DMS 273 (cell line): ENCODE data around the gene COL20A1.

Source experiments
- DNase-seq: peaks from one replicate; lab custom pipeline; 2025; ENCODE audit not compliant: unreplicated experiment; lab: John Stamatoyannopoulos, UW

COL20A1 gene

DNA sequence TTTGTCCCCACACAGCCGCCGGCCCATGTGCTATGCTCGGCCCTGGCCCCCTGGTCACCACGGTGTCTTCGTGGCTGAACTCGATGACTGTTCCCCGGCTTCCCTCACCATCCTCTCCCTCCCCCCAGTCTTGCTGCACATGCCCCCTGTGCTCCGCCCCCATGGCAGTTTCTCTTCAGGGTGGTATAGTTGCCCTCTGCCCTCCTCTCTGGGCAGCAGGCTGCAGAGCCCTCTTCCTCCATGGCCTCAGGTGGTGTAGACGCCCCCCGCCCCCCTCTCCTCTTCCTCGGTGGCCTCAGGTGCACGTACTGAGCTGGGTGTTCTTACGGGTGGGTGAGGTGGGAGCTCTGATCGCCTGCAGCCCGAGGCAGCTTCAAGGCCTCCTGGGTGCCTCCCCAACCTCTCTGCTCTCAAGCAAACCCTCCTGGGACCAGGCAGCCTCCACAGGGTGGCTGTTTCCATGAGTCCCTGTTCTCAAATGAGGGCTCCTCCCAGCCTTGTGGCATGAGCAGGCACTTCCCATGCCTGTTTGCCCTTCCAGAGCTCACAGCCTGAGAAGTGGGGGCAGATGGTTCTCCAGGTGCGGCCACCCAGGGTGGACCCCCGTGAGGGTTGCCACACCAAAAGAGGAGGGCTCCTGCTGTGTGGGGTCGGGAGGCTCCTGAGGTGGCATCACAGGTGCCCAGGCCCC is 24.8 kb downstream of the COL20A1 start:
- no peak for DNase-seq

DNA sequence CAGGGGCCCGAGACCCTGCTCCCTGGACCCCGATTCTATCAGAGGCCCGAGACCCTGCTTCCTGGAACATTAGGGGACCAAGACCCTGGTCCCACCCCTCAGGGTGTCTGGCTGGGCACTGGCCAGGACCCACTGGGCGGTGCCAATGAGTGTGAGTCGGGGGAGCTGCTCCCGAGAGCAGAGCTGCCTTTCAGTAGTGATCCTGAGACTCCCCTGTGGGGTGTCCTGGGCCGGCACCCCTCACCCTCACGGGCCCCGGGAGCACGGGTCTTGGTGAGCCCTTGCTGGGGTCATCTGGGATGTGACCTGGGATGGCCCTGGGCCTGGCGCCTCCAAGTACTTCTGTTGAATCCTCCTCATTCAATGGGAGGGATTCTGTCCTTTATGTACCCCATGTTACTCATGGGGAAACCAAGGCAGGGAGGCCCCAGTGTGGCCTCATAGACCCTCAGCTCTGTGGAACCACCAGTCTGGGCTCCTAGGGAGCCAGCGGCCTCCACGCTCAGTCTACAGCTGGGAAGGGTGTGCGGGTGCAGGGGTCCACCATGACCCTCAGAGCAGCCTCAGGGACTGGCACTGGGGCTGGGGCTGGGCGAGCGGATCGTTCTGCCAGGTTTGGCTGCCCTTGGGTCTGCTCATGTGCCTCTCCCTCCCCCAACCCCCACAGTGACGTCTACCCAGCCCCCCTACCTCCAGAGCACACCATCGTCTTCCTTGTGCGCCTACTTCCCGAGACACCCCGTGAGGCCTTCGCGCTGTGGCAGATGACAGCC is 25.6 kb downstream of the COL20A1 start:
- DNase-seq: no peak

DNA sequence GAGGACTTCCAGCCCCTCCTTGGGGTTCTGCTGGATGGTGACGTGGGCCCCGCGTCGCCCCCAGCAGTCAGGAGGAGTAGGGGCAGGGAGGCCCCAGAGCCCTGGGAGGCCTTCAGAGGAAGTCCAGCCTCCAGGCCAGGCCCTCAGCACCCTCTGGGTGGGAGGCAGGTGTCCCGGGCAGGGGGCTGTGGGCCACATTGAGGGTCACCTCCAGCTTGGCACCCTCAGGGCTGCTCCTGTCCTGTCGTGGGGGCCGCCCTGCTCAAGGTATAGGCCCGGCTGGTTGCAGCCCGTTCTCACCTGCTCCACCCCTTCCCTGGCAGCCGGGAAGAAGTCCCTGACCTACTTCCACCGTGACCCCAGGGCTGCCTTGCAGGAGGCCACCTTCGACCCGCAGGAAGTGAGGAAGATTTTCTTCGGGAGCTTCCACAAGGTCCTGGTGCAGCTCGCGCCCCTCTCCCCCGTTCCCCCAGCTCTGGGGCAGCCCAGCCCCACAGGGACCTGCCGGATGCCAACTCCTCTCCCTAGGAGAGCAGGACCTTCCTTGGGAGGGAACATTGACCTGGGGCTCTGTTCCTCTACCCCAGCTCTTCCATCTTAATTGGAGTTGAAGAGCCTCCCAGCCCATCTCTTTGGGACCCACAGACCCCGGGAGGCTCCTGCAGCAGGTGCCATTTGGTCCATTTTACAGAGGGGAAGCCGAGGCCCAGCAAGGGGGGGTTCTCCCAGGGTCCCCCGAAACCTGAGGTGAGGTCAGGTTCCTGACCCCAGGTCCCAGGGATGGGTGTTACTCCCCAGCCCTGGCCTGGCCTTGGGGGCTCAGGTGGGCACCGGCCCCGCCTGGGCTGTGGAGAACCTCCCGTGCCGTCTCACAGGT is 26.4 kb downstream of the COL20A1 start:
- no peak for DNase-seq

DNA sequence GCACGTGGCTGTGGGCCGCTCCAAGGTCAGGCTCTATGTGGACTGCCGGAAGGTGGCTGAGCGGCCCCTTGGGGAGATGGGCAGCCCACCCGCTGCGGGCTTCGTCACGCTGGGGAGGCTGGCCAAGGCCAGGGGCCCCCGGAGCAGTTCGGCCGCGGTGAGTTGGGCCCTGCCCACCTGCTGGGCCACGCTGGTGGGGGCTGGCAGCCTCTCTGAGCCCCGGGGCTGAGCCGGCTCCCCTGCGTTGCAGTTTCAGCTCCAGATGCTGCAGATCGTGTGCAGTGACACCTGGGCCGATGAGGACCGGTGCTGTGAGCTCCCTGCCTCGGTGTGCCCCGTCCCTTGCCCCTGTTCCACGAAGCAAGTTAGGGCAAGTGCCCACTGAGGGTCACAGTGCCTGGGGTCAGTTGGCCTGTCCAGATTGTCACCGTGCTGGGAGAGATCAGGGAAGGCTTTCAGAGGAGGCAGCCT is 27.1 kb downstream of the COL20A1 start:
- no peak for DNase-seq

DNA sequence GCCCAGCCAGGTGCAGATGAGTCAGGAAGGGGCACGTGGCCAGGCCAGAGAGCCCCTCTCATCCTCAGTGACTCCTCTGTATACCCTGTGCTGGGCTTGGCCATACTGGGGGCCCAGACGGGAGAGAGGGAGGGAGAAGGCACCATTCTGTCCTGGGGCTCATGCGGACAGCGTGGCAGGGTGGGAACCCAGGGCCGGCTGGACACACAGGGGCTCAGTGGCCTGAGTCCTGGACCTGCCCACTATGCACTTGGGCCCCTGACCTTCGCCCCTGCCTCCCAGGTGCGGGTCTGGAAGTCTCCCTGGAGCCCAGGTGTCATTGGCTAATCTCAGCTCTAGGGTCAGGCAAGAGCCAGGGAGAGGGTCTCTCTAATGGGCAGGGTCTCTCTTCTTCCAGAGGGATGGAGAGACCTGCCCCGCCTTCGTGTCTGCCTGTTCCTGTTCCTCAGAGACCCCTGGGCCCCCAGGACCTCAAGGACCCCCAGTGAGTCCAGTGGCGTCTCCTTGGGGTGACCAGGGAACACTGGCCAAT is 27.7 kb downstream of the COL20A1 start:
- DNase-seq: no peak

DNA sequence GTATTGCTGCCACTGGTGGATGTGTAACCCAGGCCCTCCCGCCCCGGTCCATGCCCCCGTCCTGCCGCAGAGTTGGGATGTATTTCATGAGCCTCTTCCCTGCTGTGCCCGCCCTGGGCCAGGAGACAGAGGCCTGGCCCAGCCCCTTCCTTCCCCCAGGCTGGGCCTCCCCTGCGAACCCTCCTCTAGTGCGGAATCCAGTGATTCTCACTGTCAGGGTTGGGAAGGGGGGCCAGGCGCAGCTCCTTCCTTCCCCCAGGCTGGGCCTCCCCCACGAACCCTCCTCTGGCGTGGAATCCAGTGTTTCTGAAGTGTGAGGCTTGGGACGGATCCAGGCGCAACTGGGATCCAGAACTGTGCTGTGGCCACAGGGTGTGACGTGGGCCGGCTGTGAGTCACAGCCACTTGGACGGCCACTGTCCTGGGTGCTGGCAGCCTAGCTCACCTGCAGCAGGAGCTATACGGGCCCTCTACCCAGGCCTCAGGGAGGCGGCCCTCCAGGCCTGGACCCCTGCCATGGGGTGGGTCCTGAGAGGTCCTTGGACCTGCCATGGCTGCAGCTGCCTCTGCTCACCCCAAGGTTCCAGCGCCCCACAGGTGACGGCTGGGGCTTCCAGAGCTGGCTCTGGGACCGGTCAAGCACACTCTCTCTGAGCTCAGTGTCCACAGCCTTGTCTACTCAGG is 28.3 kb downstream of the COL20A1 start:
- DNase-seq: no peak

DNA sequence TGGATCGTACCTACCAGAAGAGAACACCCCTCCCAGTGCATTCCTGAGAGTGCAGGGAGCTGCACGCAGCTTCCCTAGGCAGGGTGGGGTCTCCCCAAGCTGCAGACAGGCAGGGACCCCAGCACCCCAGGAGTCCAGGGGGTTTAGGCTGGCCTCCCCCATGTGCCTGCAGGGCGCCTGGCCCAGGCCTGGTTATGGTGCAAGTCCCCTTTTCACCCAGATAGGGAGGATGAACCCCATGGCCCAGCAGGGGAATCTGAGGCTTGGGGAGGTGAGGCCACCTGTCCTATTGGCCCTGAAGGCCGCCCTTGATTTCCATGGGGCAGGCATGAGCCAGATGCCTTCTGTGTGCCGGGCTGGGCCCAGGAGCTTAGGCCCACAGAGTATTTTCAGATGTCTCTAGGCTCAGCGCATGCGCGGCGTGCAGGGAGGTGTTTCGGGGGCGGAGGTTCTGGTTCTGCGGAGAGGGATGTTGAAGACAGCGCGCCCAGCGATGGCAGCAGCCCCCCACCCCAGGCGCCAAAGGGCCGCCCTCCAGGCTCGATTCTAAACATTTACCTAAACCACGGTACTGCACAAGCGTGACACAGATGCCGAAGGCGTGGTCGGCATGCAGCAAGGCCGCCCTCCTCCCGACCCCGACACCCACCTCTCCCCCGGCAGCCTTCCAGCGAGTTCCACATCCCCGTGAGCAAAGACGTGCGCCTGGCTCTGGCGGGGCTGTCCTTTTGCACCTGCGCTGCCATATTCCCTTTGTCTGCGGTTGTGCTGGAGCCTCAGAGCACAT is 29.4 kb downstream of the COL20A1 start:
- DNase-seq: no peak

DNA sequence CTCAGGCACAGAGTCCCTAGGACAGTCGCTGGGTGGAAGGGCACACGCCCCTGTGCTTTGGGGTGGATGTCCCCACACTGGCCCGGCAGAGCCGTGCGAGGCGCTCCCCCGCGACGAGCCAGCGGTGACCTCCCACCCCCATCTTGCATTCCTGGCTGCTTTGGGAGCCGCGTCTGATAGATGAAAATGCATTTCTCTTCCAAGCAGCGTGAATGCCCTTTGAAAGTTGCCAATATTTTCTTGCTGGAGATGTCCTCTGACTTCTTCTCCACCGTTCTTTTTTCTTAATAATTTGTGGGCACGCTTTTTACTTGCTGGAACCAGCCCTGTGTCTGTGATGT is 29.9 kb downstream of the COL20A1 start:
- no peak for DNase-seq

DNA sequence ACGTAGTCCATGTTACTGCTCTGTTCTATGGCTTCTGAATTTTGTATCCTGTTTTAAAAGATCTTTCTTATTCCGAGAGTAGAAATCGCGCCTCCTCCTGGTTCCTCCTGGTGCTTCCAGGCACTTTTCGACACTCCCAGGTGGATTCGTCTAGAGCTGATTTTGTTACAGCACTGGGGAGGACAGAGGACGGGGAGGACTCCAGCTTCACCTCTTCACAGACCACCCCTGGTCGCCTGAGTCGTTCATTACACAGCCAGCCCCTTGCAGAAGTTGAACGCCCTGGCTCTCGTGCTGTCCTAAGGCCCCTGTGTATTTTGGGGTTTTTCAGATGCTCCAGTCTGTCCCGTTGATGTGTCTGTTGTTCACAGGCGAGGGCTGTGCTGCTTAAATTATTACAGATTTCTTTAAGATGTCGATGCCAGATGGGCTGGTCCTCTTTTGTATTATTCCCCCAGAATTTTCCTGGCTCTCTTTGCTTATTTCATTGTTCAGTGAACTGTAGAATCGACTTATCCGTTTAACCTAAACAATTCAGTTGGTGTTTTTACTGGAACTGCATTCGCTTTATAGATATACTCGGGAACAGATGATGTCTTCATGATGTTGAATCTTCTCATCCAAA is 30.5 kb downstream of the COL20A1 start:
- no peak for DNase-seq

DNA sequence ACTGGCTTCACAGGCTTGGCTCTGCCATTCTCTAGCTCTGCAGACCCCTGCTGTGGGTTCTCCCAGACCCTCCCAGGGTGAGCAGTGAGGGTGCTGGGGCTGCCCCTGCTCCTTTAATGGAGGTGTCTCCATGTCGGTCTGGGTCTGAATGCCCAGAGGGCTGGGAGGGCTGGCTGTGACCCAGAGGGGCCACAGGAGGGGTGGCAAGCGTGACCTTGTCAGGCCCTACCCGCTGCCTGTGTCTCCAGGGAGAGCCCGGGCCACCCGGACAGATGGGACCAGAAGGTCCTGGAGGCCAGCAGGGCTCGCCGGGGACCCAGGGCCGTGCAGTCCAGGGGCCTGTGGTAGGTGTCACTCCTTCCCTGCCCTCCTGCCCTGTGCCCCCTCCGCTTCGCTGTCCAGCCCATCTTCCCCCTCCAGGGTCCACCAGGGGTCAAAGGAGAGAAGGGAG is 32.1 kb downstream of the COL20A1 start:
- DNase-seq: no peak

DNA sequence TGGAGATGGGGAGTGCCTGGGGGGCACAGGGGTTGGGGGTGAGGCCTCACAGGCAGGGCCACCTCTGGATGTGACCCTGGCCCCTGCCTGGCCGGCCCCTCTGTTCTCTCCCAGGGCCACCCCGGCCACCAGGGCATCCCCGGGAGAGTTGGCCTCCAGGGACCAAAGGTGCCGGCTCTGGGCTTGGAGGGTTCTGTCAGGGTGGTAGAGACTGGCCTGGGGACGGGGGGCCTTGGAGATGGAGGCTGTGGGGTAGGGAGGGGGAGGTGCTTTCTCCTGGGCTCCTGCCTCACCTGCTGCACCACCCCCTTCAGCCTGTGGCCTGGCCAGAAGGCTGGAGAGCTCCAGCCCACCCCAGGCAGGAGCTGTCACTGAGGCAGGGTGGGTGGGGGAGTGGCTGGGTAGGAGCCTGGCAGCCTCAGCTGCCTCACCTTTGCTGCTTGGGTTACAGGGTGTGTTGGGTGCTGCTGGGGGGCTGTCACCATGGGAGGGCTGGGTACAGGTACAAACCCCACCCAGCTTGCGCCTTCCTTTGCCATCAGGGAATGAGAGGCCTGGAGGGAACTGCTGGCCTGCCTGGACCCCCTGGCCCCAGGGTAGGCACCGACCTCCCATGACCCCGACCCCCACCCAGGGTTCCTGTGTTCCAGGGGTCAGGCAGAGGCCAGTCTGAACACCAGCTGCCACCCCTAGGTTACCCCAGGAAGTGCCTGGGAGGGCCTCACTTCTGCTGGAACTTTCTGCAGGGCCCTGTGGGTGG is 32.7 kb downstream of the COL20A1 start:
- no peak for DNase-seq

DNA sequence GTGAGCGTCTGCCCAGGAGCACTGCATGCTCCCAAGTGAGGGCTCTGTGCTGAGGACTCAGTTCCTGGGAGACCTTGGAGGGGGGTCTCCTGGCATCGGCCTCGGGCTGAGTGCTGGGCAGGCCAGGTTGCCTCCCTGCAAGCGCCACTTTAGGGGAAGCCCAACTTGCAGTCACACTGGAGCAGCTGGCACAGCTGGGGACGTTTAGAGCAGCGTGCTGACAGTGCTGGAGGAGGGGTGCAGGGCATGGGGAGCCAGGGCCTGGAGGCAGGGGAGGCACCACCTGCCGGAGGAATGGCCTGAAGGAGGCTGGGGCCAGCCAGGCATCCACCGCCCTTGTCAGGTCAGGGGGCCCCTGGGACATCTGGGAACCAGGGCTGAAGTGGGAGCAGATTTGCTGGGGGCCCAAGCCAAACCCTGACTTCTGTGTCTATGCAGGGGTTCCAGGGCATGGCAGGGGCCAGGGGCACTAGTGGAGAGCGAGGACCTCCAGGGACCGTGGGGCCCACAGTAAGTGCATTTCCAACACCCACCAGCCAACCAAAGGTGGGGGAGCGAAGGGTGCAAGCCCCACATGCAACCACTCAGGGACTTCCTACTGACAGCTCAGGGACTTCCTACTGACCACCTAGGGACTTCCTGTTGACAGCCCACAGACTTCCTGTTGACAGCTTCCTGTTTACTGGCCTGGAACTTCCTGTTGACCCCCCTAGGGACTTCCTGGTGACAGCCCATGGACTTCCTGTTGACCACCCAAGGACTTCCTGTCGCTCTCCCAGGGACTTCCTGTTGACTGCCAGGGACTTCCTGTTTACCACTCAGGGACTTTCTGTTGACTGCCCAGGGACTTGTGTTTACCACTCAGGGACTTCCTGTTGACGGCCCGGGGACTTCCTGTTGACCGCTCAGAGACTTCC is 33.6 kb downstream of the COL20A1 start:
- DNase-seq: no peak

DNA sequence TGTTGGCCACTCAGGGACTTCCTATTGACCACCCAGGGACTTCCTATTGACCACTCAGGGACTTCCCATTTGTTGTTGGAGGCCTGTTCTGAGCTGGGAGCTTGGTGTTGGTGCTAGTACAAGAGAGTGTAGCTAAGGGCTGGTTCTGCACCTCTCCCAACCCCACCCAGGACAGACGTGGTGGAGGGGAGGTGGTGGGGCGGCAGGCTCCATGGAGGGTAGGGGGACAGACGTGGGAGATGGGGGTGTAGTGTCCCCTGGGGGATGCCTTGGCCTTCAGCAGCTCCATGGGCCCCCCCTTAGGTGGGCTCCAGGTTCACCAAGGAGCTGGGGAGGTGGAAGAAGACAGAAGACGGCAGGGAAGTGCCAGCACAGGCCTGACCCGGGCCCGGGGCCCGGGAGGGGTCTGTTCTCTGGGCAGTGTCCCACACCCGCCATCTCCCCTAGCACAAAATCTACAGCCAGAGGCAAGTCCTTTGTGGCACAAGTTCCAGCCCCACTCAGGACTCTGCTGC is 34.3 kb downstream of the COL20A1 start:
- no peak for DNase-seq

DNA sequence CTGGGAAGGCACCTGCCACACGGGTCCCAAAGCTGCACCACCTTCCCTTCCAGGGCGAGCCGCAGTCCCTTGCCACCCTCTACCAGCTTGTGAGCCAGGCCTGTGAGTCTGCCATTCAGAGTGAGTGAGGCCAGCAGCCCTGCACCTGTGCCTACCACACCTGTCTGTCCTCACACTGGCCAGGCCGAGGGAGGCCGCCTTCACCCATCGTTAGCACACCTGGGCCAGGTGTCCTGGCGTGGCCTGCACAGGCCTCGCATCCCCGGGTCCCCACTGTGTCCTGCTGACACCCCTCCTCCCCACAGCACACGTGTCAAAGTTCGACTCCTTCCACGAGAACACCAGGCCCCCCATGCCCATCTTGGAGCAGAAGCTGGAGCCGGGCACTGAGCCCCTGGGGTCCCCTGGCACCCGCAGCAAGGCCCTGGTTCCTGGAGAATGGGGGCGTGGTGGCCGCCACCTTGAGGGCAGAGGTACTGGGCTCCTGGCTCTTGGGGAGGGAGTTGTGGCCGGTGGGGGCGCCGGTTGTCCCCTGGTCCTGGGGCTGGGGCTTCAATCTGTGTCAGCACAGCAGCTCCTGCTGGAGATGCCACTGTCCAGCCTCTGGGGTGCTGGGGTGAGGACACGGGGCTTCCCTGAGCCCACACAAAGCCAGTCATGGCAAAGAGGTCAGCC is 35.2 kb downstream of the COL20A1 start:
- DNase-seq: no peak

DNA sequence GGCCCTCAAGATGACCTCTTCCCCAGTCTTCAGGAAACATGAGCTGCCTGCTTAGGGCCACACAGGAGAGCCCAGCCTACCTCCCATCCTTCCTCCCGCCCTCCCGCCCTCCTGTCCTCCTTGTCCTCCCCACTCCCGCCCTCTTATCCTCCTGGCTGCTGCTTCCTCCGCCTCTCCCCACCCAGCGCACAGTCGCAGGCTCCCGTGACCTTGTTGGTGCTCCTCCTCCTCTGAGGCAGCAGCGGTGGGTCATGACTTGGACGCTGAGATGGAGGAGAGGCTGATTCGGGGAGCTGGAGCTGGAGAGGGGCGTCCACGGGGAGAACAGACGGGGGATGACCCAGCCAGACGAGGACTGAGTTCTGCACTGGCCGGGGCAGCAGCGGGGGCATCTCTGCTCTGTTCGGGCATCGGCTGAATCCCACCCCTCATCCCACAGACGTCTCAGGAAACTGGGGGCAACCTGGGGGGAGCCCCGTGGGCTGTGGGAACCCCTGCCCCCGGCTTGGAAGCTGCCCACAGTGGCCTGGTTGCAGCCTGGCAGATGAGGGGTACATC is 35.8 kb downstream of the COL20A1 start:
- no peak for DNase-seq

DNA sequence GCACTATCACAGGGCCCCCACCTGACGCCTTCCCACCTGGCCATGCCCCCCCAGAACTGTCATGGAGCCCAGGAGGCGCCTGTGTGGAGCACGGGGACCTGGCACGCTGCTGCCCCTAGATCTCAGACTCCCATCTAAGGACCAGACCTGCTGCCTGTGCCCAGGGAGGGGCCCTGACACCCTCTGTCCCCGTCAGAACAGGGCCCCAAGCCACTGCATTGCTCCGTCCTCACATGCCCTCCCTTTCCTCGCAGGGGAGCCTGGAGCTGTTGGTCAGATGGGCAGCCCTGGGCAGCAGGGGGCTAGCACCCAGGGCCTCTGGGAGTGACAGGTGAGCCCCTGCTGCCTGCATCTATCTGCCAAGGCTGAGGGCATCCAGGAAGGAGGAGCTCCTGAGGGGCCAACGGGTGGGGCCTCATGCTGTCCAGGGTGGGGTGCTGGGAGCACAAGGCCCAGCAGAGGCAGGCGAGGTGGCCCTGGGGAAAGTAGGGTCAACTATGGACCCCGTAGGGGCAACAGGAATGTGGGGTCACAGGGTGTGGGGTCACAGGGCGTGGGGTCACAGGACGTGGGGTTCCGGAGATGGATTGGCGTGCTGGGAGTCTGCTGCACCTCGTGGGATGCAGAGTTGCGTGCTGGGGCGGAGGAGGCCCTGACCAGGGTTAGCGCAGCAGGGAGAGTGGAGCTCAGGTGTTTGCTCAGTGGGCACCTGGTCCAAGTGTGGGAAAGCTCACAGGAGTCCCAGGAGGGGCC is 36.5 kb downstream of the COL20A1 start:
- no peak for DNase-seq
